T-helper 1 cell treated with Interleukin-12 subunit alpha and Interleukin-12 subunit beta and Interleukin-4 antibody, amounts not matched to agents 30 ng/mL and 1 ng/mL, for 36 hours (primary cell): ENCODE results near the gene TMEM31. TPM values are rescaled to one million over a fixed set of nuclear protein-coding genes. Genes with fewer than 3 reads are reported as not detected.
"Not testable (repeated sequence)": the region's sequence is repeated elsewhere in the genome, so short reads cannot be mapped to it uniquely, and the experiment has no call there.

Experiments
- intact Hi-C: fragments of 100-400 bp; cut with micrococcal nuclease; formaldehyde crosslinking; loops from one replicate; pipeline ENCODE4 v1.15.1; 2024
- total RNA-seq: library from RNA; stranded (reverse); gene quantifications from 2 replicates; pipeline ENCODE4 v1.2.3, GENCODE V29; 2022

TMEM31 gene
- total RNA-seq, 1 donor from 2014 or later = not detected

DNA sequence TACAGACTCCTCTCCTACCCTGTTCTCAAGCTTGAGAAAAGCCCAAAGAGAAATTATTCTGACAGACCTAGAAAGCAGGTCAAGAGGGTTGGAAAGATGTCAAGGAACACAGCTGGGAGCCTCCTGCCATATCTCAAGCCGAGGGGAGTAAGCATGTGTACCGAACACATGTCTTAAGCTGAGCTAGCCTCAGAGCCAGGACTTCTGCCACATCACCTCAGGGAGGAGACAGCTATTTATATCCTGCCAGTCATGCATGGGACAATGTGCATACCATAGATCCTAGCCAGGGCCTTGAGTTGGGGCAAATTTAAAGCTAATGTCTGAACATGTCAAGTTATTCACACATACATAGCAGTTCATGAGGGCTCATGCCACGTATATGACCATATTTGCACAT, 11.8 kb downstream of the TMEM31 start:
- intact Hi-C loops = no loop called here

DNA sequence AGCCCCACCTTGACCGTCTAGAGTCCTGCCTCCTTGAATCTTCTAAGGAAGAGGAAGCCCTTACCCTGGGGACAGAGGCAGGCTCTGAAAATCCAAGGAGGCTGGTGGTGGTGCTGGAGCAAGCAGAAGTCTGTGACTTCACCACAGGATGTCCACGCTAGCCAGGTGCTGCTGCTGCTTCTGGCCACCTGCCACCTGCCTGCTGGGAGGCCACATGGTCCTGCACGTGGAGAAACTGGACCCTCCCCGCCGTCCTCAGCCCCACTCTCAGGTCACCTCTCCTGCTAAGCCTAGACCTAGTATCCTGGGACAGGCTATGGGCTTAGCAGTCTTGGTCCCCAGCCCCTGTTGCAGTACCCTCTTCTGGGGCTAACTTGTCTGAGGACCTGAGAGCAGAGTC, 15.8 kb downstream of the TMEM31 start:
- intact Hi-C loops = no loop called here

DNA sequence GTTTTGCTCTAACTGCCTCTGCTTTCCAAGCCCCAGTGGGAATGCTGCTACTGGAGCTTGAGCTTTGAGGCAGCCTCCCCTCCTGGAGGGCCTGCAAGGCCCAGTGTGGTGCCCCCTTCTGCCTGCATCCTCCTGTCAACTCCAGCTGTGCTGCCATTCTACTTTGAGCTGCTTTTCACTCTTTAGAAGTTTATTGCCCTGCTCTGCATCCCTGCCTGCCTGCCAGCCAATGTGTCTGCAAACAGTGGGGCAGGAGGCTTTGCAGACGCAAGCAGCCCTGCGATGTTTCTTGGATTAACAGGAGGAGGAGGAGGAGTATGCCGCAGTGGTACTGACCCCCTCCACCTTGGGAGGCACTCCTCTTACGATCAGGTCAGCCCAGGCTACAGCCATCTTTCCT, 16.4 kb downstream of the TMEM31 start:
- intact Hi-C loops = no loop called here

DNA sequence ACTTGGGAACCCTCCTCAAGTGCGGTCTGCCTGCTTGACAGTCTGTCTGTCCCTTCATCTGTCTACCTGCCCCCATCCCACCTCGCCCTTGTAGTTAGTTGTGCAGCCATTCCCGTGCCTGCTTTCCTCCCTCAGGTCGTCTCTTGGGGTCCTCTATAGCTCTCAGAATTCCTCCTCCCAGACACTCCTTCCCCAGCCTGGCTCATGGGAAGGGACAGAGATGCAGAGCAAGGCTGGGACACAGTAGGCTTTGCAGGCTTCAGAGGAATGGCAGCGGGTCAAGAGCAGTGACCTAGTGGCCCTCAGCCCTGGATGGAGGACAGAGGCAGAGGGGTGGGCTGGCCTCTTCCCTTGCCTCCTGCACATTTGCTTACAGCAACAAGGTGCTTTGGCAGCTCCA, 18.3 kb downstream of the TMEM31 start:
- intact Hi-C loops = no loop called here

DNA sequence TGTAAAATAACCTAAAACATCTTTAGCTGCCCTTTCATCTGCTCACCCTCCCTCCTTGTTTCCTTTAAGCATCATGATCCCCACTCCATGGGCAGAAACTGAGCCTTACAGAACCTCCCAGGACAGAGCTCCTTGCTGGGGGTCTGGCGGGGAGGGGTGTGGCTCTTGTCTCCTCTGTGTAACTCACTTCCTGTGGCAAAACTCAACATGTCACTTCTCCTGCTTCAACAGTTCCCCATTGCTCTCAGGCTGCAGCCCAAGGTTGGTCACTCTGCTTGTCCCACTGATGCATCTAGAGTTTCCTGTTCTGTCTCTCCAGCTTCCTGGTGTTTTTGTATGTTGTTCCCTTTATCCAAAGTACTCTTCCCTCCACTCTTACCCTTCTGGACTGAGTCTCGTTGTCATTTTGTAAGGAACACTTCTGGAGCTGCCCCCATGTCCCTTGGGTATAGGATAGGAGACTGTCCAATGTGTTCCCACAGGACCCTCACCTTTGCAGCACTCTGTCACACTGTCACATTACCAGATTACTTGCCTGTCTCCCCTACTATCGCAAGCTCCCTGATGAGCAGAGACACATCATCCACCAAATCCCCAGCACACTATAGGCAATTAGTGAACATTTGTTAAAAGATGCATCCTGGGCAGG, 19.6 kb downstream of the TMEM31 start:
- intact Hi-C loops = no loop called here

DNA sequence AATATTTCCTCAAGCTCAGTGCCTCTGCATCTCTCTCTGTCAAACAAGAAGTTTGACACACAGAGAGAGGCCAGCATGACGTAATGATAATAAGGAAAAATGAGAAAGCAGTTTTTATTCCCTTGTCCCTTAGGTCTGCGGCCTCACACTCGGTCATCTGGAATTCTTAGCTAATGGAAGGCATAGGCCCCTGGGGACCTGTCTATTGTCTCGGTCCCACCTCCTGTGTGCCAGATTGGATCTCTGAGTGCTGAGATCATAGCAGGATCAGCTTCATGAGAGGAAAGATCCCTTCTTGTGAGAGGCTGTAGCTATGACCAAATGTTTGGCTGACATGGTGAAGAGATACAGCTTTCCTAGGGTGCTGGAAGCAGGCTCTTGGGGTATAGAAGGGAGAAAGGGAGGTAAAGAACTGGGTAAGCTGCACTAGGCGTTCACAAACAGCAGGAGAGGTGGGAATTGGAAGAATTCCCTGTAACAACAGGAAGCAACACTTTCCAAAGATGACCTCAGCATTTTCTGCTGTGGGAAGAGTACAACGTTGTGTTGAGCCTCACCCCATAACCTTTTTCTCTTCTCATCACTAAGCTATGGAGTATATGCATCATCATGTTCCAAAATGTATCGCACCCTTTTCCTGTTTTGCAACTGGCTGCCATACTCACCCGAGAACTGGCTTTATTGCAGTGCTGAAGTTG, 20.2 kb downstream of the TMEM31 start:
- intact Hi-C loops = no loop called here

DNA sequence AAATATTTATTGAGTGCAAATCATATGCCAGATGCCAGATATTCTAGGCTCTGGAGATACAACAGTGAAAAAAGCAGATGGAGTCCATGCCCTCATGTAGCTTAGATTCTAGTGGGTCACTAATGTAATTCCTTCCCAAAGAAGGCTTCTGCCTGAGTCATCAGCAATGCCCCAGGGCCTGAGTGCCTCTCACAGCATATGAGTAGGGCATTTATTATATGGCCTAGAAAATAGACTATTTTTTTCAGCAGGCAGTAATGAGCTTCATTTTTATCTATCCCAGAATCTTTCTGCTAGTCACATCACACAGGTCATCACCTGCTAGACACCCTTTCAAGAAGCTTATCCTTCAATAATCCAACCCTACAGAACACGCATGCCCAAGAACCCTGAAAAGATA, 22.3 kb downstream of the TMEM31 start:
- intact Hi-C loops = no loop called here

DNA sequence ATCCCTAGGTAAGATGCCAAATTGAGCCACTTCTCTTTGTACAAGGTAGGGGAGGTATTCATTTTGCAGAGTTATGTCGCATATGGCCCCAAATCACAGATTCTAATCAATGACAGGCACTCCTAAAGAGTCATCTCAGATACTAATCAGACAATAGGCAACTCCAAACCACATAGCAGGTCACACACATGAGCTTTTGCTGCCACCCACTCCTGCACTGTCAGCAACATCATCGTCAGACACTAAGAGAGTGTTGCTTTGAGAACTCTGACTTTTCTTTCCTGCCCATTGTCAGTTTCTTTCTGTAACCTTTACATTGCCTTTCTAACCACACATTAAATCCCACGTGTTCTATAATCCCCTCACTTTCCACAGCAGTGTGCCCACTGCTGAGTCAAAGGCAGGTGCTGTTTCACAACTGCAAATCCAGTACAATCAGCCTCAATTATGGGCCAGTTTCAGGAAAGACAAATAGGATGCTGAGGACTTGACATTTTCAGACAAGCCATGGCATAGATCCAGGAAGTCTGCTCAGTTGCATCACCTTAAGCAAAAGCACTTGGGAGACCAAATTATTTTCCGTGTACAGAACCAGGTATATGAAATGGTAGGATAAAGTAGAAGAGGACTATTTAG, 23.5 kb downstream of the TMEM31 start:
- intact Hi-C loops = no loop called here

DNA sequence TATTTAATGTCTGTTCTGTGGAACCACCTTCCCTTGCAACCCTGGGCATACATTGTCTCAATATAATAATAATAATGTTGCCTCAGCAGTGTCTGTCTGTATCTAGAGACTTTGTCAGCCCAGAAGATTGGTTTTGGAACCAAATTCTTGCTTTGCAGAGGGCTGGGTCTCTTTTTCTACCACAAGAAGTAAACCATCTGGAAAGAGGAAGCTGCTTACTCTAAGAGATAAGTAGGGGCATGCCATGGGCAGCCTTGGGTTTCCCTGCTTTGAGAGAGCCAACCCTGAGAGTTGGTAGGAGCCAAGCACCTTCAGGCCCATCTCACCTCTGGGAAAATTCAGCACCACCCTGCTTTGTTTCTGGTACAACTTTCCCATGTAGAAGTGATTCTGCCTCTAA, 27.0 kb downstream of the TMEM31 start:
- intact Hi-C loops = no loop called here

DNA sequence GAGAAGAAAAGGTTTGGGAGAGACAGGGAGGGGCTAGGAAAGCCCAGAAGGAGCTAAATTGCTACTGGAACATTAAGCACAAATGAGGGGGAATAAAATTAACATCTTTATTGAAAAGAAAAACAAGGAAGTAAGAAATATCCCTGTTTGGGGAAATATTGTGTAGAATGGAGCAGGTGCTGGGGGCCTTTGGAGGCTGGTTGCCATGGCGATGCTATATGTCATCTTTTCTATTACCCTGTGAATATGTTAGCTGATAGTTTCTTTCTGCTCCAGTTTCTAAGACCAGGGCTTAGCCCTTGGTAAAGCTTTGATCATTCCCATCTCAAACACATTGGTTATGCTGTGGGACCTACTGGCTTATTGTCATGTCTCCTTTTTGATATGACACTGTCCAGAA, 28.7 kb downstream of the TMEM31 start:
- intact Hi-C loops = no loop called here

DNA sequence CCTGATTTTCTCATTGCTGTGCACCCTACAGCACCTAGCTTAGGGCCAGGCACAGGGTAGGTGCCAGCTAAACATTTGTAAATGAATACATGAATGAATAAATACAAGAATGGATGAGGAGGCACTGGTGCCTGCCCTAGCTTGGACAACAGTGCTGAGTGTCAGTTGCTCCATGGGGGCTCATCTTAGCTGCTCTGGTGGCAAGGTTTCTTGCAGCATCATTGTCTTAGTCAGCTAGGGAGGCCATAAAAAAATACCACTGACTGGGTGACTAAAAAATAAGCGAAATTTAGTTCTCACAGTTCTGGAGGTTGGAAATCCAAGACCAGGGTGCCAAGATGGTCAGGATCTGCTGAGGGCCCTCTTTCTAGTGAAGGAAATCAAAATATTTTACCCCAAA, 31.2 kb downstream of the TMEM31 start:
- intact Hi-C loops = no loop called here

DNA sequence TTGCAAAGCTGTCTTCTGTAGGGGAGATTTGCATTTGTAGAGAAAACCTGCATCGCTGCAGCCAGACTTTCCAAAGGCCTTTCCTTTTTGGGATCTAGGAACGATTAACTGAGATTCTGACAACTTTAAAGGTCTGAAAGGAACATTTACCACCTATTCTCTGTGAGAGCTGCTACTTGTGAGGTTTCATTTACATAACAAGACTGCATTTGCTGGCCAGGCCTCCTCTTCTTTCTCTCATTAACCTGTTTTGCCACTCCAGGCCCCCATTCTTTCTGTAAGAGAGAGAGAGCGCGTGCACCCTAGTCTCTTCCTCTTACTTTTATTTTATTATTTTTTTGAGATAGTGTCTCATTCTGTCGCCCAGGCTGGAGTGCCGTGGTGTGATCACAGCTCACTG, 31.6 kb downstream of the TMEM31 start:
- intact Hi-C loops = no loop called here

DNA sequence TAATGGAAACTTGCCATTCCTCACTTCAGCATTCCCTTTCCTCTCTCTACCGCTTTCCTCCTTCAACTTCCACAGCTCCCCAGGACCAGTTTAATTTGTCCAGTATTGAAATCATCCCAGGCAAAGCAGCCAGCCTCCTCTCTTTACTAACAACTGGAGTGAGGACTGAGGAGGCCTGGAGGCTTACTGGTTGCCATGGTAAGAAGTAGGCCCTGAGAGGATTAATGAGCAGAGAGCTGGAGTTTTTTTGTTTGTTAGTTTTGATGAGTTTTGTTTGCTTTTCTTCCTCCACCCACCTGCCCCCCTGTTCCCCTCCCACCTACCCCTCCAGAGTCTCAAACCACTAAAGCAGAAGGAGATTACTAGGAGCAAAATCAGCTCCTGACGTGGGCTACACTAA, 36.5 kb downstream of the TMEM31 start:
- intact Hi-C loops = no loop called here

DNA sequence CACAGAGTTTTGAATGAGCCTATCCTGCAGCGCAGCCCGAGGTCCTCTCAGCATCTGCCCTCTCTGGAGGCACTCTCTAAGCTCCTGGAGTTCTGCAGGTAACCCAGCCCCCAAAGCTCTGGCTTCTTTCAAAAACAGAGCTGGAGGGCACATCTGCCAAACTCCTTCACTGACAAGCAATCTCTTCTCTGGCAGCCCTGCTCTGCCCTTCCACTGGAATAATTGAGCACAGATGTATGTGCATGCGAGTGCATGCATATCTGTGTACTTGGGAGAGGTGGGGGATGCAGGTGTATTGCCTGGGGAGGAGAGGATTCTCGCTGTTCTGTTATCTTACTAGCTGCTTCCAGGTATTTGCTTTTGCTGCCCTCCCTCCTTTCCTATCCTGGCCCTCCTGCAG, 43.7 kb downstream of the TMEM31 start:
- intact Hi-C loops = no loop called here

DNA sequence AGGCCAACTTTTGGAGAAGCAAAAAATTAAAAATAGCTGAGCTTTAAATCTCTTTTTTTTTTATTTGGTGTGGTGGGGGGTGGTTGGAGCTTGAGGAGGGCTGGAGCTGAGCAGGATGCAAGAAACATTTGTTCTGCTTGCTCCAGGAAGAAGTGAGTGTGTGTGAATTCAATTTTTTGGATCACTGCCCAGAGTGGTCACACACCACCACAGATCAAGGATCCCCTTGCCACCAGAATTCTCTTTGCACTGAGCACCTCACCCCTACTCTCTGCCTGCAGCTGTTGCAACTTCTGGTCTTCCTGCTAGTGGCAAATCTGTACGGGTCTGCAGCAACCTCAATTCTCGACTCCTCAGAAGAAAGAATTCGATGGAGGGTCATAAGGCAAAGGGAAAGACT, 46.0 kb downstream of the TMEM31 start:
- intact Hi-C loops = no loop called here

DNA sequence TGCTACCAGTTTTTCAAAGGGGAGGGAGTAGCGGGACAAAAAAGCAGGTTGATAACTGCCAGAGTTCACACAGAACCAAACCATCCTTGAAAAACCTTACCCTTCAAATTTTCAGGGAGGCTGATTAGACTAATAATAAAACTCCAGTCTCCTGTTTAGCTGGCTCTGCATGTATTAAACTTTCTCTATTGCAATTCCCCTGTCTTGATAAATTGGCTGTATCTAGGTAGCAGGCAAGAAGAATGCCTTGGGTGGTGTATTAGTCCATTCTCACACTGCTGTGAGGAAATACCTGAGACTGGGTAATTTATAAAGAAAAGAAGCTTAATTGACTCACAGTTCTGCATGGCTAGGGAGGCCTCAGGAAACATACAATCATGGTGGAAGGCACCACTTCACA, 47.8 kb downstream of the TMEM31 start:
- intact Hi-C loops = no loop called here

DNA sequence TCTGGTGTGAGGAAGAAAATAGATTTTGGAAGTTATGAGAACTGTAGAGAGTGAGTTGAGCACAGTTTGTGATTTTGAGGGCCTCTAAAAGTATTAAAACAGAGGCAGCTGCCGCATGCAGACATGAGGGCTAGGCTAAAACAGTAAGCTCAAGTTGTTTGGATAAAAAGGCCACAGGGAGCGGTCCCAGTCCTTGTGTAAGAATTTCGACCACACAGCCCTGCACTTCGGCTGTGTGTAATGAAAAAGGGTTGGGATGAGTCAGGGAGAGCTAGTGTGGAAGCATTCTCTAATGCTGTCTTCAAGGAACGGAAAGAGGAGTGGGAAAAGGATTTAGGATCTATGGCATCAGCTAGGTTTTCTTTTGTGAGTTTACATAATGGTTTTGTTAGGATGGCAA, 52.8 kb downstream of the TMEM31 start:
- intact Hi-C loops = not testable (repeated sequence)

Other genes with a start within 250 kb of the TMEM31 start
- gene RAB40A, start 191.4 kb upstream of the TMEM31 start, total RNA-seq = 0.20 and 0.32 TPM in 2 replicates
- 1.5 and 2.5 TPM in 2 replicates for gene TCEAL4, start 125.4 kb upstream of the TMEM31 start, total RNA-seq
- gene TCEAL3, start 102.9 kb upstream of the TMEM31 start, total RNA-seq = 0.49 and 0.80 TPM in 2 replicates
- gene TCEAL1, start 81.9 kb upstream of the TMEM31 start, total RNA-seq = 2.4 and 2.8 TPM in 2 replicates
- 120 and 134 TPM in 2 replicates for gene MORF4L2, start 24.2 kb upstream of the TMEM31 start, total RNA-seq
- not detected in 2 replicates for gene PLP1, start 65.9 kb downstream of the TMEM31 start, total RNA-seq
- gene RAB9B, start 121.3 kb downstream of the TMEM31 start, total RNA-seq = 0.56 and 0.64 TPM in 2 replicates